T-helper 2 cell (primary cell): ENCODE measurements around the gene PKP4.

Source experiments
- DNase-seq, 5 experiments: peaks; one replicate each; pipeline versions ENCODE4 v3.0.0 to v3.0.0-alpha.2; 2012 to 2022

PKP4 gene

GRCh38 chr2:158722266-158723105 lies 265.7 kb downstream of the PKP4 start:
- no peak for DNase-seq

- no peak for DNase-seq
These were observed 266.6 kb downstream of the PKP4 start for GRCh38 chr2:158723181-158723838.

- DNase-seq = no peak
These were observed 267.4 kb downstream of the PKP4 start for GRCh38 chr2:158723921-158724802.

GRCh38 chr2:158724803-158725381 lies 268.1 kb downstream of the PKP4 start:
- no peak for DNase-seq

GRCh38 chr2:158725441-158725891 lies 268.7 kb downstream of the PKP4 start:
- no peak for DNase-seq

DNA sequence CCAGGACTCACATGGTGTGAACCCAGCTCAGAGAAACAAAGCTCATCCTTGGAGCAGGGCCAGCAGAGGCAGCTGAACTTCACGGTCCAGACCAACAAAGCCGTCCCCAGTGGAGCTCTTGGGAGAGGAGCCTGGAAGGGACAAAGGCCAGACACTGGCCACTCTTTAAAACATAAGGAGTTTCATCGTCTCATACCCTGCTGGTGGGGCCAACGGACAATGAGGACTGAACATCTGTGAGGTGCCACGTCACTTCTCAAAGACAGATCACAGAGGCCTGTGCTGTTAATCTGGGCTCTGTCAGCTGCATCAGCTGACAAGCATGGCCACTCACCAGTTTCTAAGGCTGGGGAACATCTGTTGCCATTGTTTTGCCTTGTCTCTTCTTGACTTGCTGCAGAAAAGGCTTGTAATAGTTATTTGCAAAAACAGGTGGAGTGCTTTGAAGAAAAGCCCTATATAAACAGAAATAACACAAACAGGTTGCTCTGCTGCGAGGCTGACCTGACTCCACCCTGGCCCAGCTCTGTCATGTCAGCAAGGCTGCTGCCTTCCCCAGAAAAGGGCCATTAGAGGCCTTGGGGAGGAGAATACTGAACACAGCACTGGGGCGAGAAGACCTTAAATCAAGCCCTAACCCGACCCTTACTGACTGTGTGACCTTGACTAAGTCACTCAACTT lies 270.3 kb downstream of the PKP4 start:
- DNase-seq = no peak

DNA sequence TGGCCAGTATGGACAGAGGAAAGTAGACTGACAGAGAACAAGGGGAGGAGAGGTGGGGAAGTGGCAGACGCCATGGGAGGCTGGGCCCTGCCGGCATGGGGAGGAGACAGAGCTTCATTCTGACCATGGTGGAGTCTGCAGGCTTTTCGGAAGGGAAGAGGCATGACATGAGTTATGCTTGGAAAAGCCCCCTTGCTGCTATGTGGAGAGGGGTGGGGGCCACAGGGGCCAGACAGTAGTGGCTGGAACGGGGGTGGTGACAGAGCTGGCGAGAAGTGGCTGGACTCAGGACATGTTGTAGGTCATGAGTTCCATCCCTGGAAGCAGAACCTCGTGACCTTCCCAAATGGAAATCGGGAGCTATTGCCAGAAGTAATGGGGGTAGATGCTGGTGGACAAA lies 271.7 kb downstream of the PKP4 start:
- DNase-seq = no peak

DNA sequence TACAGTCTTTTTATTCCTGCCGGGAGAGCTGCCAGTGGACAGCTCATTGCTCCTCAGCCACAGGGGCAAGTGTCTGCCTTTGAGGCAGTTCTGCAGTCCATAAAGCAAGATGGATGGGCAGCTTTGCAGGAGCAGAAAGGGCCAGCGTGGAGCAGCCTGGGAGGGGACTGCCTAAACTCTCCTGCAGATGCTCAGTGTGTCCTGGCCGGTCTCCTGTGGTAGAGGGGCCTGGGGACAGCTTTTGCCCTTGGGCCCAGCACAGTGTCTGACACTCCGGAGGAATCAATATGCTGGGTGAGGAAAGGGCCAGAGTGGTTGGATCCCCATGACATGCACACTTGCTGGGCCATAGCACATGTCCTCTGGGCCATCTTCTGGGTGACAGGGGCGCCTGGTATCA lies 272.7 kb downstream of the PKP4 start:
- no peak for DNase-seq

DNA sequence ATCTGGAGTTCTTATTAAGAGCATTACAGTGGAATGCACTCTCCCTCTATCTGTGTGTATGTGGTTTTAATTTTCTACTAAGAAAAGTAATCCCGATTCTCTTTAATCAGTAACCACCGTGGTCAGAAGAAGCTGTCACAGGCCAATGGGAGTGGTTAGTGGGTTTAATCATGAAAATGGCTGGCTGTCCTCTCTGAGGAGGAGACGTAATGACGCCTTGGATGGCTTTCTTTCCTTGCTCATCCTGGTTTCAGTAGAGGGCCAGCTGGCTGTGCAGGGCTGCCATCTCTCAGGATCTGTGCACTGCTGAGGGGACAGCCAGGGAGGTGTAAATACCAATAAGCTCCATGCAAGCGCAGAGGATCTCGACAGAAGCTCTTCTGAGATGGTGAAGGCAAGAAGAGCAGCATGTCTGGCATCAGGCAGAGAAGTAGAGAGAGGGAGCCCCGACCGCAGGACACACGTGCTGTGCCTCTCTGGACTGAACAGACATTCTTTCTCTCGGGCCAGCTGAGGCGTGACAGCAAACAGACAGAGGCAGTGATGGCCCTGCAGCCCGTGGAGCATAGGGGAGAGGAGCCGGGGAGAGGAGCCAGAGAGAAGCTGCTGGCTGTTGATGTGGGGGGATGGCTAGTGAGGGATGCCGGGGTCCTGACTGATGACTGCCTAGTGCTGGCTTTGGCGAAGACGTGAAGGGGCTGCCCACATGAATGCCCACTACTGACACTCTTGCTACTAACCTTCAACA lies 273.3 kb downstream of the PKP4 start:
- DNase-seq = no peak

DNA sequence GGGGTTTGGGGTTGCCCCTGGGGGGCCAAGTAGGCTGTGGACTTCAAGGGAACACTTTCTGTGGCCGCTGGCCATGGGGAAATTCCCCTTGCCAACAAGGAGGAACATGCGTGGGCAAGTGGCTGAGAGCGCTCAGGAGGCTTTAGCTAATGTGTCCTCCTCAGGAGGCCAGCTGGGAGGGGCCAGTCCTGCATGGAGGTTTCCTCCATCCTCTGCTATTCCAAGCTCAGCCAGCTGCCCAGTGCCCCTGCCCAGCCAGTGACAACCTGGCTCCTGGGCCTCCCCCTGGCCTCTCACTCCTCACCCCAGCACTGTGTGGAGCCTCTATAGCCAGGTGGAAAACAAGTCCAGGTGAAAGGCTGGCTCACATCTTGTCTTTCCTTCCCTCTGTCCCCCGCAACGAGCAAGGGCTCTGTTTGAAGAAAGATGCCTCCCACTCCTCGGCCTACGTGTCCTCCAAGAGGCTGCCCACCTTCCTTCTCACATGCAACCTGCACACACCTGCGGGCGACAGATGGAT lies 273.9 kb downstream of the PKP4 start:
- no peak for DNase-seq

DNA sequence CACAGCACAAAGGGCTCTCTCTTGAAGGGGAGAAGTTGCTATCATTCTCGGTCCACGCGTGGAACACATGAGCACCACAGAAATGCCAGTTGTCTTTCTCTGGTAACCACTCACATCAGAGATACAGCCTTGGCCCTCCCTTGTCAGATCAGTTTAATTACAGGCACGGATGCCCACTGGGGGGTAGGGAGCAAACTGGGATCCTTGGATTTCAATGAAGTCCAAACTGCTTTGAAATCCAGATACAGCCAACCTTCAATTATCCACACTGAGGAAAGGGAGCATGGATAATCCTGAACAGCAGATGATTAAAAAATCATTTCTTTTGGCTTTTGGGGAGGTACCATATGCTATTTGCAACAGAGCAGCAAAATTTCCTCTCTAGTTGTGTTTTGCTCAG lies 274.6 kb downstream of the PKP4 start:
- no peak for DNase-seq
